HG02763 (cell line): ENCODE measurements around the gene SCFD2.
"Not testable (repeated sequence)": the region's sequence is repeated elsewhere in the genome, so short reads cannot be mapped to it uniquely, and the experiment has no call there.

Experiments
- ATAC-seq: cut with Tn5 transposase; IDR thresholded peaks from one replicate; pipeline ENCODE4 v1.9.1; 2021; ENCODE audit warnings: mild to moderate bottlenecking, moderate library complexity; ENCODE audit not compliant: unreplicated experiment

SCFD2 gene

DNA sequence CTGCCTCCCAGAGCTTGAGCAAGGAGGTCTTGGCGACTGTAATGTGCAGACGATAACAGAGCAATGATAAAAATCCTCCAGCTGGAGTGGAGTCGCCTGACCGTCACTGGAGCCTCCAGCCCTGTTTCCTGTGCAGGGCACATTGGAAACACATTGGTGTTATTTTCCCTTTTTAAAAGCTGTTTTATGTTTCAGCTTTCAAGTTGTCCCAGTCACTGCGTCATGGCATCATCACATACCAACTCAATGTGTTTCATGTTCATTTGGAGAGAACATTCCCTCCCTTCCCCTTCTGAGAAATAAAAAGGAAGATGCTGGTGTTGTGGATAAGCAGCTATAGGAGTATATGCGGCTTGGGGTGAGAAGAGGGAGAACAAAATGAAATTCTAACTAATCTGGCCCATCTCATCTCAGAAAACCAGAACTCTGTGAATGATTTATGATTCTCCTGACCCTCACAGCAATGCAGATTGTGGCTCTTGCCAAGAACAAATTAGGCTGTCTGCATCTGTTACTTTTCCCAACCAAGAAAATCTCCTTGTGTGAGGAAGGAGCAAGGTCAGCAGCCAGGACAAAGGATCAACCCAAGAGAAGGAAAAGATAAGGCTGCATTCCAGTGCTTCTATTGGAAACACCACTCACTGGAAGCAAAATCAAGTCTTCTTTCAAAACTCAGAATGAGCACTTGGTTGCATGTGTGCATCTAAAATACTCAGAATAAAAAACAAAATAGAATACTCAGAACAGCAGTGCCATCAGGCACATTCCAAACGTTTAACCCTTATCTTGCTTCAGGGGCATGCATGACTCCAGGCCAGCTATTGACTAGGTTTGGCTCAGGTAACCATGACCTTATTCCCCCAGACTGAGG is 369.4 kb downstream of the SCFD2 start:
- no peak for ATAC-seq

DNA sequence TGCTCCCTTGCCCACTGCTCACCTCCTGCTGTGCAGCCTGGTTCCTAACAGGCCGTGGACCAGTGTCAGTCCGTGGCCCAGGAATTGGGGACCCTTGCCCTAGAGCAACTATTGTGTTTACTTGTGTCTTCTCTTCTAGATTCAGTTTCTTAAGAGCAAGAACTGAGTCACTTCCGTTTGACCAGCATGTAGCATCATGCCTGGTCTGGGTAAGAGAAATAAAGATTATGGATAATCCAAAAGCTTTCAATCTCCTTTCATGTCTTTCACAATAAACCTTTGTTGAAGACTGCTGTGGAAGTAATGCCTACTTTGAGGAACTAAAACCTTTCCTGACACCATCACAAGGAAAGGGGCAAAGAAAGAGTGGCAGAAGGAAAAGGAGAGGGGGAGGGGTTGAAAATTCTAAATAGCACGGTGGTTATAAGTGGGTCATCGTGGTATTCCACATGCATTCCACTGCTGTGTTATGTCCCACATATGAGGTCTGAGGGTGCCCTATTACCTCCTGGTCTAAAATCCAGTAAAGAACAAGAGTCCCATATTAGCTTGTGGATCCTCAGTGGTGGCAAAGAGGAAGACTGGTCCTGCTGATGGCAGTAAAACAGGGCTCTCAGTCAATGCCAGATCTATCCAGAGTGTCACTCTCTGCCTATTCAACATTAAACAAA is 370.4 kb downstream of the SCFD2 start:
- no peak for ATAC-seq

DNA sequence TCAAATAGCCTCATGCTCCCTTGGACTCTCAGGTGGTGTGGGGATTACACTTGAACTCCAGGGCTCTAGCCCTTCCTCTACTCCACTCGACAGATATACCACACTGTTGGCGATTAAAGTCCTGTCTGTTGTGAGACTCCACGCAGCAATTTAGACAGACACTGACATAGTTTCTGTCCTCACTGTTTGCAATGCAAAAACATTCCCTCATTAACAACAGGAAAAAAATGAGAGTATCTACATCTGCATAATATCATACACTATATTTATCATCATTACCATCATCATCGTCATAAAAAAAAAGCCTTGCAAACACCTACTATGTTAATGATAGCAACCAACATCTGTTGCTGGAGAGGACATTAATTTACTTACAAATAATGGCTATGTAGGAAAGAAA is 371.3 kb downstream of the SCFD2 start:
- no peak for ATAC-seq

- ATAC-seq: no peak
Measured at GRCh38 chr4:52993771-52994170, 372.1 kb downstream of the SCFD2 start.

GRCh38 chr4:52992551-52992950 is 373.3 kb downstream of the SCFD2 start:
- not testable (repeated sequence) for ATAC-seq

- no peak for ATAC-seq
Measured at GRCh38 chr4:52991472-52991871, 374.4 kb downstream of the SCFD2 start.

DNA sequence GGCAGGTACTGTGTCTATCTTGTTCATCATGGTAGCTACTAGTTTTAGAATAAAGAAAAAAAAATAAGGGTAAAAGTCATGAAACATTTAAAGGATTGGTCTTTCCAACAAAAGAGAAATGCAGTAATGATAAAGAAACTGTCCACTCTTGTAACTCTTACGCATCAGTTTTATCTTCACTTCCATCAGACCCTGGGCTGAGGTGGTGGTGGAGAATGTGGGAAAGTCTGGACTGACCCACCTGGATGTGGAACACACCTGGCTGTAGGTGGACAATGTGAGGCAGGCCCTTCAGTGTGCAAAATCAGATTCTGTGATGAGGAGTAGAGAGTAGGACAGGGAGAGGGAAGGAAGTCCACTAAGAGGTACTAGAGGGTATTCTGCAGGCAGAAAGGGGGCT is 375.2 kb downstream of the SCFD2 start:
- ATAC-seq: no peak

DNA sequence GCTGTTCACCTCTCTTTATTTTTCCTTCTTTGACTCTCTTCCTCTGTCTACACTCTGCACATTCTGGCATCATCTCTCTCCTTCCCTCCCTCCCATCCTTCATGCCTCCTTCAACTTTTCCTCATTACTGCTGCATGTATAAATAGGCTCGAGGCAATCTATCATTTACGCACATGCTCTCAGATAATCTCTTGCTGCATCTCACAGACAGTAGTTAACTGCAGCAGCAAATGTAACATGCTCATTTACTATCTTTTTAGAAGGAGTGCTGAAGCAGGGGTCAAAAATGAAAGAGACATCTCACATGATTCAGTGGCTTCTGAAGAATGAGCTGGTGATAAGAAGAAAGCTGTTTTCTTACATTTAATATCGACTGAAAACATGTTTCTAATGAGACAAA is 376.0 kb downstream of the SCFD2 start:
- ATAC-seq: no peak

- ATAC-seq: no peak
Measured at GRCh38 chr4:52987392-52988056, 378.3 kb downstream of the SCFD2 start.

DNA sequence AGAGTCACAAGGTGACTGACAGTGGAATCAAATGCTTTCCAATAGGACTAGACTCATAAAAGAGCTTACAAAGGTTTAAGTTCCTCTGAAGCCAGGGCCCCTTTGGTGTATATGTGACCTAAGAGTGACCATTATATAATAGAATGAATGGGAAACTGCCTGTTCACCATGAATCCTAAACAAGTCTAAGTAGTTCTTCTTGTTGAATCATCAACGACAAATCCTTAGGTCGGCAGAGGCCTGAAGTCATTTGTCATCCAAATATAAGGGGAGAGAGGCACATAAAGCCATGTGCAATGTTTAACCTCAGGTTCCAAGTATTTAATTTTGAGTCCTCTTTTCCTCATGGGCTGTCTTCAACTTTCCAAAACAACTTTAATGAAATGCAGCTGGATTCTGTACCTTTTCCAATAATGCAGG is 381.4 kb downstream of the SCFD2 start:
- no peak for ATAC-seq

- peak; percentile 54 for ATAC-seq
Measured at GRCh38 chr4:52983563-52984303, 382.1 kb downstream of the SCFD2 start.

DNA sequence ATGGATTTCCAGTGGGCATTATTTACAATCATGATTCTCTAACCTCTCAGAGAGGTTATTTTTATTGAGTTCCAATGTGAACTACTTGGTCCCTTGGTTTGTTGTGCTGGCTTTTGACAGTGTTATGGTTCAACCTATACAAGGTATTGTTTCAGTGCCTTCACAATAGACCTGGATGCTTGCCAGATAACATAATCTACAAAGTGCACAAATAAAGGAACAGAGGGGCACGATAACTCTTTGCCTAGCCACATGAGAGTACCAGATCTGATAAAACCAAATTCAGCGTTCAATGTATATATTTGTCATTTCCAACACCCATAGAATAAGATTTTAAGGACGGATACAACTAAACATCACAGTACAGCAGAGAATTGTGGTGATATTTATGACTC is 382.9 kb downstream of the SCFD2 start:
- ATAC-seq: no peak

GRCh38 chr4:52982255-52982945 is 383.5 kb downstream of the SCFD2 start:
- ATAC-seq: no peak

- ATAC-seq: no peak
Measured at GRCh38 chr4:52979821-52980590, 385.9 kb downstream of the SCFD2 start.

DNA sequence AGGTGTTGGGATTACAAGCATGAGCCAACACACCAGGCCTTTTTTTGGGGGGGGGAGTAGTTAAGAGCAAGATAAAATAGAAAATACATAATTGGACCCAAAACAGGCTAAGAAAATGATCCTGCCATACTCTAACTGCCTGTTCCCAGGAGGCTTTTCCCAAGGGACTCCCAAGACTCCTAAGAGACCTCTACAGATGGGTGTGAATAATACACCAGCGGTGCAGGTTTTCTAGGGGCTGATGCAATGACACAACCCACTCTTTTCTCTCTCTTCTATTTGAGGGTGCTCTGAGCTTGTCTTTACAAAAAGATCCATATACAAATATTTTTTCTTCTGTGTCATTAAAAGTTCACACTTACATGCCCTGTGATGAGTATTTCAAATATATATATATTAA is 386.8 kb downstream of the SCFD2 start:
- no peak for ATAC-seq

DNA sequence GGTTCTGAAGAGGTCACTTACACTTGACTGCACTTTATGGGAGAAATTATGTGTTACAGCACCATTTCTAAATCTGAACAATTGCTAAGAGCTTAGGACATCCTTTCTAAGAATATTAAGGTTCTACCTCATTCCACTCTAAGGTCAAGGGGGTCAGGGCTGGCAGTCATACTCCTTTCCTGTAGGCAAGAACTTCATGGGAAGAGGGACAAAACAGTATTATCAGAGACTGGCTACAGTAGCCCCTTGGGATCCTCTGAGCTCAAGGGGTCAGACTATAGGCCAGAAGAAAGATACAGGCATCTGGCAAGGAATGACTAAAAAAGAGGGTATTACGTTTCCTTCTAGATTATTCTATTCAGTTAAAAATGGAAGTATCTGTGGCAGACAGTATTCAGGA is 388.6 kb downstream of the SCFD2 start:
- ATAC-seq: no peak

GRCh38 chr4:52976523-52977230 is 389.2 kb downstream of the SCFD2 start:
- ATAC-seq: no peak

DNA sequence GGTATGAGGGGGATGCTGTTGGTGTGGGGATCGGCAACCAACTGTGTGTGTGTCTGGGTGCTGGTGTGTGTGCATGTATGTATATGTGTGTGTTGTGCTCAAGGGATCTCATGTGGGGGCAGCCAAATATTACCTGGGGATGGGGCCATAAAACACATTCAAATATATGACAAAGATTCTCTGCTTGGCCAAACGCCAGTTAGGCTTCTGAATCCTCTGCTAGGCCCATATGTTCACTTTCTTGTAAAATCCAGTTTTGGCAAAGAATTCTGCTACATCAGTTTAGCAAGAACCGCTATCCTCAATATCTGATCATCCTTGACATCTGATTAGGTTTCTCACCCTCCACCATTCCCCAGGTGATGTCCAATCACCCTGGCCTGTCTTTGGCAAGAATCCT is 397.2 kb downstream of the SCFD2 start:
- no peak for ATAC-seq

DNA sequence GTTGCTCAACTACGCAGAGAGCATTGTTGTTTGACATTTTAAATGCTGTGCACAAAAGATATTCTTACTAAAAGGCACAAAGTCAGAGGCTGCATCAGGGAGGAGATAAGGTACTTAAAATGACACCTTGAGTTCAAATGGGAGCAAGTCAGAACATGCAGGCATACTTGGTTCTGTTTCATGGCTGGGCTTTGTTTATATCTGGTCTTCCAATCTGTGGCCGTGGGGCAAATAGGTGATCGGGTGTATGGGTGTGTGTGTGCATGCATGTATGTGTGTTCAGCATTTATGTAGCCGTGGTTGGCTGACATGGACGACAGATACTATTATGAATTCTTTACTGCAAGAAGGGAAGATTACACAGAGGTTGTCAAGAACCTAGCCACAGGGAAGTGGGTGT is 397.6 kb downstream of the SCFD2 start:
- no peak for ATAC-seq
